ENCODE data around the gene PKD2L1.
"Not testable (repeated sequence)": the region's sequence is repeated elsewhere in the genome, so short reads cannot be mapped to it uniquely, and the experiment has no call there.

PKD2L1 gene

DNA sequence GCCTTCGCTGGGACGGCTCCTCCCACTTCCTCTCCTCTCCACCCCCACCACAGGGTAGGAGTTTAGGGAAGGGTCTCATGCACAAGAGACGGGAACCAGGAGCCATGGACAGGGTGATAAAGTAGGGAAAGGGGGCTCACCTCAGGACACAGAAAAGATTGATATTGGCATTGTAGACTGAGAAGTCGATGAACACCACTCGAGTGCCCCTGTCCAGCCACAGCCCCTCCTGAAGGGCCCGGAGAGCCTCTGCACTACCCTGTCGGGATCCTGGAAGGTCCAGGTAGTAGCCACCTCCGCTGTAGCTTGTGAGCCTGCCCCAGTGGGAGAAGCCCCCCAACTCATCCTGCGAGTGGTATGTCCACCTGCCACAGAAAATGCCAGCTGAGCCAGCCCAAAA is 32.8 kb downstream of the PKD2L1 start:
- no peak for DNase-seq (ENCODE audit: low read depth)
- TF ChIP-seq, protein P1, sequence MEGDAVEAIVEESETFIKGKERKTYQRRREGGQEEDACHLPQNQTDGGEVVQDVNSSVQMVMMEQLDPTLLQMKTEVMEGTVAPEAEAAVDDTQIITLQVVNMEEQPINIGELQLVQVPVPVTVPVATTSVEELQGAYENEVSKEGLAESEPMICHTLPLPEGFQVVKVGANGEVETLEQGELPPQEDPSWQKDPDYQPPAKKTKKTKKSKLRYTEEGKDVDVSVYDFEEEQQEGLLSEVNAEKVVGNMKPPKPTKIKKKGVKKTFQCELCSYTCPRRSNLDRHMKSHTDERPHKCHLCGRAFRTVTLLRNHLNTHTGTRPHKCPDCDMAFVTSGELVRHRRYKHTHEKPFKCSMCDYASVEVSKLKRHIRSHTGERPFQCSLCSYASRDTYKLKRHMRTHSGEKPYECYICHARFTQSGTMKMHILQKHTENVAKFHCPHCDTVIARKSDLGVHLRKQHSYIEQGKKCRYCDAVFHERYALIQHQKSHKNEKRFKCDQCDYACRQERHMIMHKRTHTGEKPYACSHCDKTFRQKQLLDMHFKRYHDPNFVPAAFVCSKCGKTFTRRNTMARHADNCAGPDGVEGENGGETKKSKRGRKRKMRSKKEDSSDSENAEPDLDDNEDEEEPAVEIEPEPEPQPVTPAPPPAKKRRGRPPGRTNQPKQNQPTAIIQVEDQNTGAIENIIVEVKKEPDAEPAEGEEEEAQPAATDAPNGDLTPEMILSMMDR (IDR thresholded peaks at IDR 0.05; ENCODE audit: control insufficient read depth, extremely low read depth, insufficient read depth): no peak
- H3K4me3 ChIP-seq (ENCODE audit: low read depth, low read length): no peak overlapping the region

DNA sequence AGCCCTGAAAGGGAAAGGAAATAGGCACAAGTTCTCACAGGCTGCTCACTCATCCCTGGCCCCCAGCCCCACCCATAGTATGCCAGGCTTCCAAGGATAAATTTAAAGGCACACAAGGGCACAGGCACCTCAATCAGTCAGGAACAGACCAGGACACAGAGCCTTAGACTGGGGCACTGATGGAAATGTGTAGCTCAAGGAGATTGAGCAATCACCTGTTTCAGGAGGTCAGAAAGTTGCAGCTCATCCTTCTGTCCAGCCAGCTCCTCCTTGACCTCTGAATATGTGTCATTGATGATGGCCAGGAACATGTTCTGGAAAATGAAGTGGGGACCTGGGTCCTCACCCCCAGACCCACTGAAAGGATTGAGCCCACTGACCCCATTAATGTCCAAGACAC is 37.0 kb downstream of the PKD2L1 start:
- H3K4me3 ChIP-seq (ENCODE audit: low read depth, low read length): no peak overlapping the region
- no peak for DNase-seq (ENCODE audit: low read depth)
- TF ChIP-seq, protein P1 (IDR thresholded peaks at IDR 0.05; ENCODE audit: control insufficient read depth, extremely low read depth, insufficient read depth): no peak

DNA sequence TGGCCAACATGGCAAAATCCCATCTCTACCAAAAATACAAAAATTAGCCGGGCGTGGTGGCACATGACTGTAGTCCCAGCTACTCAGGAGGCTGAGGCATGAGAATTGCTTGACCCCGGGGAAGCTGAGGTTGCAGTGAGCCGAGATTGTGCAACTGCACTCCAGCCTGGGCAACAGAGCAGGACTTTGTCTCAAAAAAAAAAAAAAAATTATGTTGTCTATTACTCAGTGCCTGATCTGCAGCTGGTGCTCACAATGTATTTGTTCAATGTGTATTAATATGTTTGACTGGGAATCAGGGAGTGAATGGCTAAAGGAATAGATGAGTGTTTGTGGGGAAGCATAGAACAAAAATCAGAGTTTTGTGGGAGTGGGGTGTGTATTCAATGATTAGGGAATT is 37.7 kb downstream of the PKD2L1 start:
- not testable (repeated sequence) for DNase-seq (ENCODE audit: low read depth); H3K4me3 ChIP-seq (ENCODE audit: low read depth, low read length)

DNA sequence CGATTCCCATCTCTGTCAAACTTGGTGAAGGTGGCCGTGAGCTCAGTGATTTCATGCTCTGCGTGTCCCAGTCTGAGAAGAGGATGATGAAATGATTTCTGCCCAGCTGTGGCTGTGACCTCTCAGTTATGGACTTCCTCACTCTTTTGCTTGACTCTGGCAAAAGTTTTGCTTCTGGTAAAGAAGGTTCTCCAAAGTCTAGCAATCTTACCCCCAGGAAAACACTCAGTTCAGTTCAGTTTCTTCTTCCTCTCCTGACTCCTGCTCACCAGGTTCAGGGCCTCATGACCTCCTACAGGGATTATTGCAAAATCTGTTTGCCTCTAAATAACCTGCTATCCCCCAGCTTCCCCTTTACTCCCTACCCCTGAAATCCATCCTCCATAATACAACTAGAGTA is 38.7 kb downstream of the PKD2L1 start:
- H3K4me3 ChIP-seq (ENCODE audit: low read depth, low read length): no peak overlapping the region
- DNase-seq (ENCODE audit: low read depth): no peak
- TF ChIP-seq, protein P1 (IDR thresholded peaks at IDR 0.05; ENCODE audit: control insufficient read depth, extremely low read depth, insufficient read depth): no peak

DNA sequence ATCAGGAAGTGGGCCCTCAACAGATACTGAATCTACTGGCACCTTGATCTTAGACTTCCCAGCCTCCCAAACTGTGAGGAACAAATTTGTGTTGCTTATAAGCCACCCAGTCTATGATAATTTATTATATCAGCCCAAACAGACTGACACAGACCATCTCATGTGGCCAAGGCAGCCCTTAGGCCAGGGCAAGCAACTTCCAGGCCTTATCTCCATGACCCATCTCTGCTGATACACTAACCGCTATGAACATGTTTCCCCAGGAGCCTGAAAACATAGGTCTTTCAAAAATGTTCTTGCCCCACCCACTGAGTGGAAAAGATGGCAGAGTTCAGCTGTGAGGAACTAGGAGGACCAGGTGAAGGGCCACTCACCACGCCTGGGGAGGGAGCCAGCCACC is 40.4 kb downstream of the PKD2L1 start:
- TF ChIP-seq, protein P1 (IDR thresholded peaks at IDR 0.05; ENCODE audit: control insufficient read depth, extremely low read depth, insufficient read depth): no peak
- H3K4me3 ChIP-seq (ENCODE audit: low read depth, low read length): no peak overlapping the region
- DNase-seq (ENCODE audit: low read depth): no peak

DNA sequence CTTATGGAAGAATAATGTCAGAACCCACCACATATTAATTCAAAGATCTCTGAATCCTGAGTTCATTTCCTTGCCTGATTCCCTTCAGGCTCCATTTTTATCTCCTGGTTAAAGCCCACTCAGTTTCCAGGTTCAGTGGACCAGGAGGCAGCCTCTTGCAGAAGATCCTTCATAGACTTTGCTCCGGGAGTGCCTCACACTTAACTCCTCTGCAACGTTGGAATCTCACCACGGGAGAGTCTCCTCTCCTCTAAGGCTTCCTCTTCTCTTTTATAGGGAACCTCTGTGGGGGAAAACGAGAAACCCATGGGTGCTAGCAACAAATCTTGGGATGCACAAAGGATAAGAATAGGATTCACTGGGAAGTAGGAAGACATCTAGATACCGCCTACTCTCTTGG is 41.8 kb downstream of the PKD2L1 start:
- DNase-seq (ENCODE audit: low read depth): no peak
- TF ChIP-seq, protein P1 (IDR thresholded peaks at IDR 0.05; ENCODE audit: control insufficient read depth, extremely low read depth, insufficient read depth): no peak
- H3K4me3 ChIP-seq (ENCODE audit: low read depth, low read length): no peak overlapping the region

DNA sequence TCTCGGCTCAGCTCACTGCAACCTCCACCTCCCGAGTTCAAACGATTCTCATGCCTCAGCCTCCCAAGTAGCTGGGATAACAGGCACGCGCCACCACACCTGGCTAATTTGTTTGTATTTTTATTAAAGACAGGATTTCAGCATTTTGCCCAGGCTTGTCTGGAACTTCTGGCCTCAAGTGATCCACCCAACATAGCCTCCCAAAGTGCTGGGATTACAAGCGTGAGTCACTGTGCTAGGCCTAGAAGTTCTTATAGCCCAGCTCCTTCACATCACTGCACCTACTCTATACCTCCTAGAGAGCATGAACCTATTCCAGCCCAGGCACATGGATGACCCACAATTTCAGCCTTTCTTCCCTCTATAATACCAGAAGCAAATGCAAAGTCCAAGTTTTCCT is 42.3 kb downstream of the PKD2L1 start:
- no peak overlapping the region for H3K4me3 ChIP-seq (ENCODE audit: low read depth, low read length)
- TF ChIP-seq, protein P1 (IDR thresholded peaks at IDR 0.05; ENCODE audit: control insufficient read depth, extremely low read depth, insufficient read depth): no peak
- no peak for DNase-seq (ENCODE audit: low read depth)

Measured in LNCaP clone FGC (cell line).